Measurements from ENCODE around the gene BDH1. TPM values are rescaled to one million over a fixed set of nuclear protein-coding genes. Genes with fewer than 3 reads are reported as not detected.

BDH1 gene
- total RNA-seq, 4 donors from 2014 or later, result 127 to 258 (median 197) TPM

DNA sequence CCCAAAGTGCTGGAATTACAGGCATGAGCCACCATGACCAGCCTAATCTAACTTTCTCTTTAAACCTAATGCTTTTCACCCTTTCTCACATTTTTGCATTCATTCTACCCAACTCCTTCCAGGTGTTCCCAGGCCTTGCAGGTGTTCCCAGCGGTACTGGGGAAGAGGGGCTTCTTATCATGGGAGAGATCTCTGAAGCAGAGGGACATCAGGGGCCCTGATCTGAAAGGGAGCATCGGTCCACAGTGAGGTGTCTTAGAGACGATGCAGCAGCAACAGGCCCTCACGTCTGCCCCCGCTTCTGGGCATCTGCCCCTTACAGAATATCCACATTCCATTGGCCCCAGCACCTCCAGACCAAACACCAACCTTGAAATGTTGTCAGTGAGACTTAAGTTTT, 29.0 kb upstream of the BDH1 start:
- no peaks in the 10 kb centered on the region for H3K9me3 ChIP-seq

DNA sequence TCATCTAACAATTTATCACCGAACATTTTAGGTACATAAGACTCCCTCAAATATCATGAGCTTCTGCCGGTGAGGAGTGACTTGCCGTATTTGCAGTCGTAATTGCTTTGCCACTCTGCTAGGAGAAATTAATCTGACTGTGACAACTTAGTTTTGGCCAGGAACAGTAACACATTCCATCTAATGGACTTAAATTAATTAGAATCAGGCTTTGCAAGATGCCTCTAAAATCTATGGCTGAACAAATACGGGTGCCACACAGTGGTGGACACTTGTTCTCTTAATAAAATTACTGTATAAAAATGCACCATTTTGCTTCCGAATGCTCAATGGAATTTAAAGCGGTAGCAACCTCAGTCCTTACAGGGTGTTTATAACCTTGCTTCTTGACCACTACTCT, 27.6 kb upstream of the BDH1 start:
- Histone ChIP-seq H3K27ac (no peak overlapping the region), H3K9me3 (no peaks in the 10 kb centered on the region), H3K27me3 (no peaks in the 10 kb centered on the region), H3K4me1 (peaks cover 0 to 11% (median 7%) of the 10 kb centered on the region in 4 donors), H3K36me3 (no peaks in the 10 kb centered on the region), H3K4me3 (no peak overlapping the region)
- in situ Hi-C loops (cut with MboI; ENCODE audit: low pct_ligation_motif_present in 1 of 4, low pct_unique_long_range_greater_than_20kb in 1 of 4, low sequenced_read_pairs in 3 of 4) (no loop called here), intact Hi-C loops (cut with DNase I; ENCODE audit: low total_unique reads) (no loop called here)
- TF ChIP-seq, protein P1, sequence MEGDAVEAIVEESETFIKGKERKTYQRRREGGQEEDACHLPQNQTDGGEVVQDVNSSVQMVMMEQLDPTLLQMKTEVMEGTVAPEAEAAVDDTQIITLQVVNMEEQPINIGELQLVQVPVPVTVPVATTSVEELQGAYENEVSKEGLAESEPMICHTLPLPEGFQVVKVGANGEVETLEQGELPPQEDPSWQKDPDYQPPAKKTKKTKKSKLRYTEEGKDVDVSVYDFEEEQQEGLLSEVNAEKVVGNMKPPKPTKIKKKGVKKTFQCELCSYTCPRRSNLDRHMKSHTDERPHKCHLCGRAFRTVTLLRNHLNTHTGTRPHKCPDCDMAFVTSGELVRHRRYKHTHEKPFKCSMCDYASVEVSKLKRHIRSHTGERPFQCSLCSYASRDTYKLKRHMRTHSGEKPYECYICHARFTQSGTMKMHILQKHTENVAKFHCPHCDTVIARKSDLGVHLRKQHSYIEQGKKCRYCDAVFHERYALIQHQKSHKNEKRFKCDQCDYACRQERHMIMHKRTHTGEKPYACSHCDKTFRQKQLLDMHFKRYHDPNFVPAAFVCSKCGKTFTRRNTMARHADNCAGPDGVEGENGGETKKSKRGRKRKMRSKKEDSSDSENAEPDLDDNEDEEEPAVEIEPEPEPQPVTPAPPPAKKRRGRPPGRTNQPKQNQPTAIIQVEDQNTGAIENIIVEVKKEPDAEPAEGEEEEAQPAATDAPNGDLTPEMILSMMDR (IDR thresholded peaks at IDR 0.05), result no peak
- no peak for TF ChIP-seq POLR2A (IDR thresholded peaks at IDR 0.05)
- TF ChIP-seq EP300 (IDR thresholded peaks at IDR 0.05; ENCODE audit: low read depth), result no peak
- no peak for TF ChIP-seq POLR2AphosphoS5 (IDR thresholded peaks at IDR 0.05)
- WGBS, 2 donors (ENCODE audit: low coverage in 1 of 2), result 94 to 96% methylated on average over 7 of the region's 7 CpGs
- no peak for DNase-seq

More for the DNA sequence above, 29.0 kb upstream of the BDH1 start:
- no peak for DNase-seq
- TF ChIP-seq, protein P1 (IDR thresholded peaks at IDR 0.05), result no peak
- TF ChIP-seq EP300 (IDR thresholded peaks at IDR 0.05; ENCODE audit: low read depth) (no peak), POLR2AphosphoS5 (IDR thresholded peaks at IDR 0.05) (no peak), POLR2A (IDR thresholded peaks at IDR 0.05) (no peak)
- no peaks in the 10 kb centered on the region for H3K27me3 ChIP-seq
- 89% methylated on average over 5 of the region's 5 CpGs; no CpG with 5 or more reads in 1 of the 2 donors for WGBS, 2 donors (ENCODE audit: low coverage in 1 of 2)
- H3K4me1 ChIP-seq, result peaks cover 0 to 25% (median 12%) of the 10 kb centered on the region in 4 donors
- no peaks in the 10 kb centered on the region for H3K36me3 ChIP-seq
- intact Hi-C loops (cut with DNase I; ENCODE audit: low total_unique reads), result no loop called here
- H3K27ac ChIP-seq, result no peak overlapping the region
- in situ Hi-C loops (cut with MboI; ENCODE audit: low pct_ligation_motif_present in 1 of 4, low pct_unique_long_range_greater_than_20kb in 1 of 4, low sequenced_read_pairs in 3 of 4), result no loop called here
- H3K4me3 ChIP-seq, result no peak overlapping the region

- 76 to 84% methylated on average over 8 to 9 of the region's 9 CpGs for WGBS, 2 donors (ENCODE audit: low coverage in 1 of 2)
- no peak overlapping the region for H3K4me3 ChIP-seq
- no peak for DNase-seq
- no peaks in the 10 kb centered on the region for H3K9me3 ChIP-seq
- intact Hi-C loops (cut with DNase I; ENCODE audit: low total_unique reads) (no loop called here), in situ Hi-C loops (cut with MboI; ENCODE audit: low pct_ligation_motif_present in 1 of 4, low pct_unique_long_range_greater_than_20kb in 1 of 4, low sequenced_read_pairs in 3 of 4) (no loop called here)
- no peaks in the 10 kb centered on the region for H3K4me1 ChIP-seq
- TF ChIP-seq POLR2AphosphoS5 (IDR thresholded peaks at IDR 0.05) (no peak), EP300 (IDR thresholded peaks at IDR 0.05; ENCODE audit: low read depth) (no peak), POLR2A (IDR thresholded peaks at IDR 0.05) (no peak)
- TF ChIP-seq, protein P1 (IDR thresholded peaks at IDR 0.05), result no peak
- H3K36me3 ChIP-seq, result no peaks in the 10 kb centered on the region
- no peaks in the 10 kb centered on the region for H3K27me3 ChIP-seq
- H3K27ac ChIP-seq, result no peak overlapping the region
These were observed 24.5 kb upstream of the BDH1 start for GRCh38 chr3:197580253-197580691.

- TF ChIP-seq POLR2AphosphoS5 (IDR thresholded peaks at IDR 0.05) (no peak), EP300 (IDR thresholded peaks at IDR 0.05; ENCODE audit: low read depth) (no peak), POLR2A (IDR thresholded peaks at IDR 0.05) (no peak)
- TF ChIP-seq, protein P1 (IDR thresholded peaks at IDR 0.05), result no peak
- Histone ChIP-seq H3K4me3 (no peak overlapping the region), H3K36me3 (no peaks in the 10 kb centered on the region), H3K27ac (no peak overlapping the region), H3K27me3 (no peaks in the 10 kb centered on the region), H3K9me3 (no peaks in the 10 kb centered on the region), H3K4me1 (no peaks in the 10 kb centered on the region)
- in situ Hi-C loops (cut with MboI; ENCODE audit: low pct_ligation_motif_present in 1 of 4, low pct_unique_long_range_greater_than_20kb in 1 of 4, low sequenced_read_pairs in 3 of 4), result no loop called here
- intact Hi-C loops (cut with DNase I; ENCODE audit: low total_unique reads), result no loop called here
- DNase-seq, result no peak
- WGBS, 2 donors (ENCODE audit: low coverage in 1 of 2), result 94% methylated on average over 3 to 6 of the region's 6 CpGs
These were observed 22.6 kb upstream of the BDH1 start for GRCh38 chr3:197578376-197578775.
